NCI-H748 (cell line): ENCODE data around the gene CALR.
"Not testable (repeated sequence)": the region's sequence is repeated elsewhere in the genome, so short reads cannot be mapped to it uniquely, and the experiment has no call there.

Experiments used
- DNase-seq: peaks from one replicate; lab custom pipeline; 2025; ENCODE audit not compliant: unreplicated experiment; lab: John Stamatoyannopoulos, UW

The CALR gene

GRCh38 chr19:12937927-12938778 lies at the start of gene CALR:
CALR (plus strand) TSS chr19:12938609; CDS start chr19:12938680, 71 bp downstream.
- DNase-seq, result peak; percentile 98

- DNase-seq, result not testable (repeated sequence)
Observed at GRCh38 chr19:12890299-12890786, 48.1 kb upstream of the CALR start.

- DNase-seq, result peak; percentile 99
Observed at GRCh38 chr19:12890787-12891552, 47.4 kb upstream of the CALR start, which contains the start of gene GCDH. GCDH (plus strand) TSS chr19:12891160; CDS start chr19:12891305, 145 bp downstream.

- no peak for DNase-seq
Observed at GRCh38 chr19:12891553-12892021, 46.8 kb upstream of the CALR start.

- no peak for DNase-seq
Observed at GRCh38 chr19:12893582-12893981, 44.8 kb upstream of the CALR start.

GRCh38 chr19:12896460-12896859 lies 41.9 kb upstream of the CALR start:
- DNase-seq, result no peak

- no peak for DNase-seq
Observed at GRCh38 chr19:12899891-12900518, 38.4 kb upstream of the CALR start.

- no peak for DNase-seq
Observed at GRCh38 chr19:12907166-12907565, 31.2 kb upstream of the CALR start.

GRCh38 chr19:12912571-12912970 lies 25.8 kb upstream of the CALR start:
- peak; percentile 96 for DNase-seq

- DNase-seq, result peak; percentile 98
Observed at GRCh38 chr19:12913011-12913561, 25.3 kb upstream of the CALR start.

- peak; percentile 36 for DNase-seq
Observed at GRCh38 chr19:12913851-12914690, 24.3 kb upstream of the CALR start.

GRCh38 chr19:12915860-12916259 lies 22.5 kb upstream of the CALR start:
- not testable (repeated sequence) for DNase-seq

- no peak for DNase-seq
Observed at GRCh38 chr19:12918253-12918652, 20.2 kb upstream of the CALR start.

- no peak for DNase-seq
Observed at GRCh38 chr19:12921047-12921446, 17.4 kb upstream of the CALR start.

- DNase-seq, result no peak
Observed at GRCh38 chr19:12922959-12923358, 15.4 kb upstream of the CALR start.

GRCh38 chr19:12924621-12925310 lies 13.6 kb upstream of the CALR start:
- no peak for DNase-seq

- no peak for DNase-seq
Observed at GRCh38 chr19:12930002-12930645, 8.3 kb upstream of the CALR start.

GRCh38 chr19:12932392-12933286 lies 5.8 kb upstream of the CALR start:
- no peak for DNase-seq
